IMR-90 (cell line): ENCODE measurements around the gene AGBL1. TPM values are rescaled to one million over a fixed set of nuclear protein-coding genes. Genes with fewer than 3 reads are reported as not detected.

Source experiments
- ATAC-seq: fragments of 200-7000 bp; cut with Tn5 transposase; 2 replicates; pipeline ENCODE4 v1.9.1; 2020; ENCODE audit warnings: low read depth, mild to moderate bottlenecking, moderate library complexity
- BruUV-seq: library from RNA; stranded (reverse); fragments of 400-500 nt; replicated peaks from 2 replicates; lab custom pipeline; 2021; lab: Mats Ljungman, UMichigan
- CTCF ChIA-PET: fragments of 300-600 bp; formaldehyde crosslinking; extraction: SDS; loops from one replicate; lab custom pipeline; 2021; ENCODE audit warnings: antibody characterized with exemption; lab: Yijun Ruan, JAX
- POLR2A ChIA-PET: fragments of 300-600 bp; sonication (Branson Sonifier 250); formaldehyde crosslinking; loops from one replicate; lab custom pipeline; 2022; ENCODE audit warnings: antibody characterized with exemption; ENCODE audit not compliant: unreplicated experiment; lab: Charles Lee
- DNase-seq: peaks from one replicate; pipeline ENCODE4 v3.0.0; 2013
- H2AFZ ChIP-seq: replicated peaks from 2 replicates; pipeline ENCODE3; 2013; ENCODE audit warnings: low read length, mild to moderate bottlenecking; ENCODE audit not compliant: poor library complexity
- H2AK5ac ChIP-seq: 2 replicates; pipeline ENCODE4 v1.6.1; 2013; ENCODE audit warnings: low read depth, low read length, inconsistent platforms
- H2AK9ac ChIP-seq: replicated peaks from 2 replicates; pipeline ENCODE3; 2013; ENCODE audit warnings: mild to moderate bottlenecking, low read depth, low read length, moderate library complexity; ENCODE audit not compliant: poor library complexity
- H2BK120ac ChIP-seq: 2 replicates; pipeline ENCODE4 v1.6.1; 2013; ENCODE audit warnings: low read depth, low read length, inconsistent platforms
- H2BK15ac ChIP-seq: 3 replicates; pipeline ENCODE4 v1.6.1; 2013; ENCODE audit warnings: low read depth, low read length, inconsistent platforms
- H2BK20ac ChIP-seq: 2 replicates; pipeline ENCODE4 v1.6.1; 2013; ENCODE audit warnings: low read depth, mild to moderate bottlenecking, inconsistent platforms, low read length, moderate library complexity
- H2BK5ac ChIP-seq: 2 replicates; pipeline ENCODE4 v1.6.1; 2013; ENCODE audit warnings: mild to moderate bottlenecking, low read depth, low read length, inconsistent platforms; ENCODE audit not compliant: poor library complexity, severe bottlenecking
- H3K14ac ChIP-seq: replicated peaks from 2 replicates; pipeline ENCODE4 v1.6.1; 2013; ENCODE audit warnings: low read depth, low read length, inconsistent platforms
- H3K18ac ChIP-seq: 2 replicates; pipeline ENCODE4 v1.6.1; 2013; ENCODE audit warnings: low read depth, low read length, control low read depth
- H3K23ac ChIP-seq: 2 replicates; pipeline ENCODE4 v1.6.1; 2013; ENCODE audit warnings: low read depth, low read length, inconsistent platforms
- H3K27ac ChIP-seq: 2 replicates; pipeline ENCODE4 v1.5.1; 2013; ENCODE audit warnings: mild to moderate bottlenecking, control low read depth, low read length; ENCODE audit not compliant: insufficient read depth
- H3K27me3 ChIP-seq: 2 replicates; pipeline ENCODE4 v1.6.1; 2013; ENCODE audit warnings: low read length; ENCODE audit not compliant: control insufficient read depth, insufficient read depth
- H3K36me3 ChIP-seq: 2 replicates; pipeline ENCODE4 v1.6.1; 2013; ENCODE audit warnings: low read length, mixed read lengths; ENCODE audit not compliant: control insufficient read depth, insufficient read depth
- H3K4ac ChIP-seq: 2 replicates; pipeline ENCODE4 v1.6.1; 2013; ENCODE audit warnings: low read depth, low read length, inconsistent platforms
- H3K4me1 ChIP-seq: 2 replicates; pipeline ENCODE4 v1.6.1; 2013; ENCODE audit warnings: low read length, mixed read lengths; ENCODE audit not compliant: control insufficient read depth, insufficient read depth
- H3K4me2 ChIP-seq: 2 replicates; pipeline ENCODE4 v1.6.1; 2013; ENCODE audit warnings: low read depth, mild to moderate bottlenecking, control low read depth, low read length, moderate library complexity
- H3K4me3 ChIP-seq: 2 replicates; pipeline ENCODE4 v1.5.1; 2013; ENCODE audit warnings: low read depth, mild to moderate bottlenecking, control low read depth, low read length, moderate library complexity; ENCODE audit not compliant: insufficient read depth
- H3K56ac ChIP-seq: 2 replicates; pipeline ENCODE4 v1.6.1; 2013; ENCODE audit warnings: low read length, inconsistent platforms; ENCODE audit not compliant: insufficient read depth; ENCODE audit errors: extremely low read depth
- H3K79me1 ChIP-seq, 2 experiments: 2 replicates each; pipeline ENCODE4 v1.6.1; 2013; ENCODE audit warnings: low read length in 2 of 2, inconsistent platforms in 1 of 2, low read depth in 1 of 2
- H3K9ac ChIP-seq: 2 replicates; pipeline ENCODE4 v1.6.1; 2013; ENCODE audit warnings: low read depth, low read length, control low read depth
- H3K9me1 ChIP-seq: 2 replicates; pipeline ENCODE4 v1.6.1; 2013; ENCODE audit warnings: low read length, inconsistent platforms; ENCODE audit not compliant: insufficient read depth
- H3K9me3 ChIP-seq: 2 replicates; pipeline ENCODE4 v1.6.1; 2013; ENCODE audit warnings: low read length; ENCODE audit not compliant: control insufficient read depth, insufficient read depth
- H4K20me1 ChIP-seq: 2 replicates; pipeline ENCODE4 v1.6.1; 2013; ENCODE audit warnings: low read length, inconsistent platforms; ENCODE audit not compliant: insufficient read depth
- H4K5ac ChIP-seq: 2 replicates; pipeline ENCODE4 v1.6.1; 2013; ENCODE audit warnings: mild to moderate bottlenecking, low read depth, low read length, control low read depth
- H4K8ac ChIP-seq, 2 experiments: 2 replicates each; pipeline ENCODE4 v1.6.1; 2013; ENCODE audit warnings: low read depth in 2 of 2, low read length in 2 of 2, control low read depth in 1 of 2, inconsistent platforms in 1 of 2
- H4K91ac ChIP-seq: 2 replicates; pipeline ENCODE4 v1.6.1; 2013; ENCODE audit warnings: low read depth, low read length, inconsistent platforms; ENCODE audit not compliant: insufficient read depth
- BHLHE40 ChIP-seq: fragments of 150-350 bp; IDR thresholded peaks from 2 replicates; pipeline ENCODE4 v1.6.1; 2016; ENCODE audit warnings: mild to moderate bottlenecking, low read depth, low read length
- FOS ChIP-seq: fragments of 150-350 bp; IDR thresholded peaks from 2 replicates; pipeline ENCODE4 v1.6.1; 2016; ENCODE audit warnings: low read depth, low read length
- MAFK ChIP-seq: IDR thresholded peaks from 2 replicates; pipeline ENCODE4 v1.6.1; 2012; ENCODE audit warnings: low read depth, low read length, improper control_type of control experiment
- MAZ ChIP-seq: IDR thresholded peaks from 2 replicates; pipeline ENCODE4 v1.6.1; 2012; ENCODE audit warnings: low read depth, mild to moderate bottlenecking, low read length, improper control_type of control experiment, moderate library complexity, borderline replicate concordance
- MXI1 ChIP-seq: IDR thresholded peaks from 2 replicates; pipeline ENCODE4 v1.6.1; 2012; ENCODE audit warnings: low read depth, mild to moderate bottlenecking, low read length, moderate library complexity, borderline replicate concordance
- NFE2L2 ChIP-seq: fragments of 150-350 bp; IDR thresholded peaks from 2 replicates; pipeline ENCODE4 v1.6.1; 2016; ENCODE audit warnings: low read depth, mild to moderate bottlenecking, low read length
- POLR2A ChIP-seq: IDR thresholded peaks from 2 replicates; pipeline ENCODE4 v1.6.1; 2012; ENCODE audit warnings: mild to moderate bottlenecking, low read depth, low read length
- RAD21 ChIP-seq: IDR thresholded peaks from 2 replicates; pipeline ENCODE4 v1.6.1; 2012; ENCODE audit warnings: low read length, improper control_type of control experiment
- RFX5 ChIP-seq: IDR thresholded peaks from 2 replicates; pipeline ENCODE4 v1.8.0; 2012; ENCODE audit warnings: low read depth, mild to moderate bottlenecking, low read length, moderate library complexity
- SMC3 ChIP-seq: fragments of 150-350 bp; IDR thresholded peaks from 2 replicates; pipeline ENCODE4 v1.6.1; 2016; ENCODE audit warnings: low read depth, mild to moderate bottlenecking, antibody characterized with exemption, low read length, moderate library complexity
- dilution Hi-C: fragments of 300-500 bp; cut with HindIII; formaldehyde crosslinking; loops from one replicate; pipeline ENCODE4 v1.14.3; 2018; ENCODE audit warnings: low sequenced_read_pairs; ENCODE audit not compliant: unreplicated experiment
- in situ Hi-C: fragments of 300-500 bp; cut with MboI; formaldehyde crosslinking; loops from 3 replicates; pipeline ENCODE4 v1.14.3; 2019; ENCODE audit warnings: low sequenced_read_pairs, inconsistent platforms, mixed read lengths
- intact Hi-C: fragments of 100-400 bp; cut with micrococcal nuclease; formaldehyde crosslinking; loops from 2 replicates; pipeline ENCODE4 v1.10.0; 2022
- polyA plus RNA-seq, 3 experiments: library from polyadenylated mRNA; depleted of rRNA; stranded (reverse); fragments of >200 nt; gene quantifications; 2 replicates each; pipeline ENCODE4 v1.2.3, GENCODE V29; 2012; ENCODE audit warnings: low replicate concordance in 1 of 3
- total RNA-seq: library from RNA; depleted of rRNA; stranded (reverse); fragments of >200 nt; gene quantifications from 2 replicates; pipeline ENCODE4 v1.2.3, GENCODE V29; 2012
- TF ChIP-seq, protein P1 (sequence below): fragments of 150-350 bp; IDR thresholded peaks from 2 replicates; pipeline ENCODE4 v1.6.1; 2016; ENCODE audit warnings: low read depth, mild to moderate bottlenecking, low read length, moderate library complexity, borderline replicate concordance
- TF ChIP-seq, protein P2 (sequence below): fragments of 150-350 bp; IDR thresholded peaks from 2 replicates; pipeline ENCODE4 v1.6.1; 2017; ENCODE audit warnings: mild to moderate bottlenecking, antibody characterized with exemption, low read length, low read depth
- TF ChIP-seq, protein P3 (sequence below): conservative IDR thresholded peaks from 2 replicates; pipeline ENCODE4 v1.5.1; 2012; ENCODE audit warnings: mild to moderate bottlenecking, low read depth, low read length, improper control_type of control experiment

AGBL1 gene
- total and polyA plus RNA-seq, 2 of the 4 experiments (the other 2 are of a cell fraction): not detected

DNA sequence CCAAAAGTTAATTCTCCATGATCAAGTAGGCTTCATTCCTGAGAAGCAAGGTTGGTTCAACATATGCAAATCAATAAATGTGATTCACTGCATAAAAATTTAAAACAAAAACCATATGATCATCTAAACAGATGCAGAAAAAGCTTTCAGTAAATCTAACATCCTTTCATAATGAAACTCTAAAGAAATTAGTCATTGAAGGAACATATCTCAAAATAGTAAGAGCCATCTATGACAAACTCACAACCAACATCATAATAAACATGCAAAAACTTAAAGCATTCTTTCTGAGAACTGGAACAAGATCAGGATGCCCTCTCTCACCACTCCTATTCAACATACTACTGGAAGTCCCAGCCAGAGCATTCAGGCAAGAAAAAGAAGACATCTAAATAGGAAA lies 254.1 kb downstream of the AGBL1 start:
- no peak overlapping the region for H3K4me2 ChIP-seq
- H2BK20ac ChIP-seq: no peak overlapping the region
- H2AK5ac ChIP-seq: no peak overlapping the region
- H4K20me1 ChIP-seq: no peaks in the 10 kb centered on the region
- no peak overlapping the region for H3K4me3 ChIP-seq
- H3K56ac ChIP-seq: no peak overlapping the region
- H3K18ac ChIP-seq: no peak overlapping the region
- intact Hi-C loops (no loop called here), dilution Hi-C loops (no loop called here), in situ Hi-C loops (no loop called here)
- H2AK9ac ChIP-seq: no peak overlapping the region
- no peak overlapping the region for H2AFZ ChIP-seq
- DNase-seq (no peak), ATAC-seq (no peak)
- no peaks in the 10 kb centered on the region for H3K27me3 ChIP-seq
- ChIA-PET POLR2A (no interaction called here), CTCF (no interaction called here)
- H2BK120ac ChIP-seq: no peak overlapping the region
- no peak overlapping the region for H3K27ac ChIP-seq
- H4K8ac ChIP-seq: no peak overlapping the region
- no peaks in the 10 kb centered on the region for H3K36me3 ChIP-seq
- no peaks in the 10 kb centered on the region for H3K79me1 ChIP-seq
- H3K9ac ChIP-seq: no peak overlapping the region
- H3K14ac ChIP-seq: no peak overlapping the region
- H4K5ac ChIP-seq: no peak overlapping the region
- H3K9me3 ChIP-seq: peaks cover 20% of the 10 kb centered on the region
- no peak overlapping the region for H3K4ac ChIP-seq
- BruUV-seq: no TSS peak
- H3K4me1 ChIP-seq: no peaks in the 10 kb centered on the region
- no peak overlapping the region for H4K91ac ChIP-seq
- H2BK15ac ChIP-seq: no peak overlapping the region
- no peak overlapping the region for H2BK5ac ChIP-seq
- H3K23ac ChIP-seq: no peak overlapping the region
- no peak for TF ChIP-seq BHLHE40
- TF ChIP-seq, protein P1, sequence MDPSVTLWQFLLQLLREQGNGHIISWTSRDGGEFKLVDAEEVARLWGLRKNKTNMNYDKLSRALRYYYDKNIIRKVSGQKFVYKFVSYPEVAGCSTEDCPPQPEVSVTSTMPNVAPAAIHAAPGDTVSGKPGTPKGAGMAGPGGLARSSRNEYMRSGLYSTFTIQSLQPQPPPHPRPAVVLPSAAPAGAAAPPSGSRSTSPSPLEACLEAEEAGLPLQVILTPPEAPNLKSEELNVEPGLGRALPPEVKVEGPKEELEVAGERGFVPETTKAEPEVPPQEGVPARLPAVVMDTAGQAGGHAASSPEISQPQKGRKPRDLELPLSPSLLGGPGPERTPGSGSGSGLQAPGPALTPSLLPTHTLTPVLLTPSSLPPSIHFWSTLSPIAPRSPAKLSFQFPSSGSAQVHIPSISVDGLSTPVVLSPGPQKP: no peak
- TF ChIP-seq POLR2A: no peak
- no peak for TF ChIP-seq MAFK
- no peak for TF ChIP-seq SMC3
- no peak for TF ChIP-seq RFX5
- no peak for TF ChIP-seq NFE2L2
- TF ChIP-seq, protein P2, sequence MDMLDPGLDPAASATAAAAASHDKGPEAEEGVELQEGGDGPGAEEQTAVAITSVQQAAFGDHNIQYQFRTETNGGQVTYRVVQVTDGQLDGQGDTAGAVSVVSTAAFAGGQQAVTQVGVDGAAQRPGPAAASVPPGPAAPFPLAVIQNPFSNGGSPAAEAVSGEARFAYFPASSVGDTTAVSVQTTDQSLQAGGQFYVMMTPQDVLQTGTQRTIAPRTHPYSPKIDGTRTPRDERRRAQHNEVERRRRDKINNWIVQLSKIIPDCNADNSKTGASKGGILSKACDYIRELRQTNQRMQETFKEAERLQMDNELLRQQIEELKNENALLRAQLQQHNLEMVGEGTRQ: no peak
- no peak for TF ChIP-seq MAZ
- TF ChIP-seq, protein P3, sequence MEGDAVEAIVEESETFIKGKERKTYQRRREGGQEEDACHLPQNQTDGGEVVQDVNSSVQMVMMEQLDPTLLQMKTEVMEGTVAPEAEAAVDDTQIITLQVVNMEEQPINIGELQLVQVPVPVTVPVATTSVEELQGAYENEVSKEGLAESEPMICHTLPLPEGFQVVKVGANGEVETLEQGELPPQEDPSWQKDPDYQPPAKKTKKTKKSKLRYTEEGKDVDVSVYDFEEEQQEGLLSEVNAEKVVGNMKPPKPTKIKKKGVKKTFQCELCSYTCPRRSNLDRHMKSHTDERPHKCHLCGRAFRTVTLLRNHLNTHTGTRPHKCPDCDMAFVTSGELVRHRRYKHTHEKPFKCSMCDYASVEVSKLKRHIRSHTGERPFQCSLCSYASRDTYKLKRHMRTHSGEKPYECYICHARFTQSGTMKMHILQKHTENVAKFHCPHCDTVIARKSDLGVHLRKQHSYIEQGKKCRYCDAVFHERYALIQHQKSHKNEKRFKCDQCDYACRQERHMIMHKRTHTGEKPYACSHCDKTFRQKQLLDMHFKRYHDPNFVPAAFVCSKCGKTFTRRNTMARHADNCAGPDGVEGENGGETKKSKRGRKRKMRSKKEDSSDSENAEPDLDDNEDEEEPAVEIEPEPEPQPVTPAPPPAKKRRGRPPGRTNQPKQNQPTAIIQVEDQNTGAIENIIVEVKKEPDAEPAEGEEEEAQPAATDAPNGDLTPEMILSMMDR: no peak
- no peak for TF ChIP-seq FOS
- TF ChIP-seq RAD21: no peak
- no peak for TF ChIP-seq MXI1
- H3K9me1 ChIP-seq: no peaks in the 10 kb centered on the region
